Measurements from ENCODE around the gene FBXO38.
"Not testable (repeated sequence)": the region's sequence is repeated elsewhere in the genome, so short reads cannot be mapped to it uniquely, and the experiment has no call there.

Gene FBXO38

GRCh38 chr5:148437249-148437648 lies 53.5 kb downstream of the FBXO38 start:
- FAIRE-seq = no peak

DNA sequence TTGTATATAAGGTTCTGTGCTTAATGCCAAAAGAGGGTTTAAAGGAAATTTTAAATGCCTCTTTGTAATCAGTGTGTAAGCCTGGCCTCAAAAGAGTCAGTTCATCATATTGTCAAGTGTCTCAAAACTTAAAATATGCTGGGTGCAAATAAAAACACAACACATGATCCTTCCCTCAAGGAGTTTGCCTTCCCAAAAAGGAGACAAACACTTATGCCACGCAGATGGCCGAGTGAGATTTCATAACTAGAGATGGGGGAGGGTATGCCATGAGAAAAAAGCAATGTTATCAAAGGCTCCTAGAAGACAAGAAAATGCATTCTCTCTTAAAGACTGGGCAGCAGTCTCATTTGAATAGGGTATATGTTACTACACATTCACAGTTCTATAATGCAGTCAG lies 55.2 kb downstream of the FBXO38 start:
- FAIRE-seq = no peak

- no peak for FAIRE-seq
These were observed 59.5 kb downstream of the FBXO38 start for GRCh38 chr5:148443241-148443640.

GRCh38 chr5:148443998-148444397 lies 60.2 kb downstream of the FBXO38 start:
- peak; percentile 85 for FAIRE-seq

DNA sequence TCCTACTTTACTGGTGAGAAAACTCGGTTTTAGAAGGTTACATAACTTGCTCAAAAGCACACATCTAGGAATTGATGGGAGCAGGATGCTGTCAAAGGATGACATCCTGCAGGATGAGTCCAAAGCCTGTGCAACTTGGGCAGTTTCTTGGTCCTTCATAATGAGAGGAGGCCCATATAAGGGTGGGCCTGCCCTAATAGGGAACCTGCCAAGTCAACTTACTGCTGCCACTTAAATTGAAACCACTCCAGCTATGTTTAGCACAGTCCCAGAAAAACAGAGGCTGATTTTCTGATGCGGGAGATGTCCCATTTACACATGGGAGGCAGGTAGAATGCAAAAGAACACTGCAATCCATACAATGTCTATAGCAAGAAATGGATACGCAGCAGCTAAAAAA lies 61.8 kb downstream of the FBXO38 start:
- no peak for FAIRE-seq

GRCh38 chr5:148446611-148447010 lies 62.9 kb downstream of the FBXO38 start:
- FAIRE-seq = no peak

GRCh38 chr5:148452499-148453193 lies 68.9 kb downstream of the FBXO38 start:
- no peak for FAIRE-seq

DNA sequence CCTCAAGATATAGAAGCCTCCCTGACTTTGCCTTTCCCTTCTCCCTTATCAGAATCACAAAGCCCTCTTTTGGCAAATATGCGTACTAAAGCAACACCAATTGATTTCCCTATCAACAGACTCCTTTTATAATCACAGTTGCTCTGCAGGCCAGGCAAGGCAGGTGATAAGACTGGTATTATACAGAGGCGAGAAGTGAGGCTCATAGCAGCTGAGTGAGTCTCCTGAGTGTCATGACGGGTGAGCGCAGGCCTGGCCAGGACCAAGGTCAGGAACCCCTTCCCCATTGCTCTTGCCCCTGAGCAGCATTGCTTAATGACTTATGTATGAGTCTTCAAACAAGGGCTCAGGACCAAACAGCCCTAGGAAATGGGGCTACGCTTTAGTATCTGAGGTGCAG lies 70.8 kb downstream of the FBXO38 start:
- FAIRE-seq = no peak

DNA sequence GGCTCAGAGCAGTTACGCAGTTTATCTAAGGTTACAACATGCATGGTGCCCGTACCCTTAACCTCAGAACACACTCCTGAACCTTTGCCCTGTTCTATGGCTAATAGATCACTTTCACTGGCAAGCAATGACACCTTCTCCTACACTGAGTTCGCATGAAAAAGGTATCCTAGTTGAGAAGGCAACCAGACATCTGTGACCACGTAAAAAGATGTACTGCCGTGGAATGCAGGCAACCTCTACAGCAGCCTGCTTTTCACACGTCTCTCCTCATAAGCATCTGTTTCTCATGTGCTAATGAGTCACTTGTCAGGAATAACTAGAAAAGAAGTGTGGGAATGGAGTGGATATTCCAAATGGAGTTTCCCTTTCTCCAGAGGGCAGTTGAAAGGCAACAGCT lies 71.4 kb downstream of the FBXO38 start:
- no peak for FAIRE-seq

GRCh38 chr5:148457183-148457620 lies 73.4 kb downstream of the FBXO38 start:
- FAIRE-seq = no peak

- FAIRE-seq = no peak
These were observed 74.5 kb downstream of the FBXO38 start for GRCh38 chr5:148458036-148458888.

DNA sequence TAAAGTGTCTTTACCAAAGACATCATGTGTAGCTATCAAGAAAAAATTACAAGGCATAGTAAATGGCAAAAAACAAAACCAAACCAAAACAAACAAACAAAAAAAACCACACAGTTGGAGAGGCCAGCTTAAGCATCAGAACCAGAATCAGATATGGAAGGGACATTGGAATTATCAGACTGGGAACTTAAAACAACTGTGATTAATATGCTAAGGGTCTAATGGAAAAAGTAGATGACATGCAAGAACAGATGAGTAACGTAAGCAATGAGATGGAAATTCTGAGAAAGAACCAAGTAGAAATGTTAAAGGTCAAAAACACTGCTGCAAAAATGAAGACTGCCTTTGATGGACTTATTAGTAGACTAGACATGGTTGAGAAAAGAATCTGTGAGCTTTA lies 75.9 kb downstream of the FBXO38 start:
- no peak for FAIRE-seq

GRCh38 chr5:148465381-148466235 lies 81.8 kb downstream of the FBXO38 start:
- FAIRE-seq = no peak

- FAIRE-seq = no peak
These were observed 82.5 kb downstream of the FBXO38 start for GRCh38 chr5:148466236-148466580.

GRCh38 chr5:148467958-148468357 lies 84.2 kb downstream of the FBXO38 start:
- no peak for FAIRE-seq

GRCh38 chr5:148468746-148469145 lies 85.0 kb downstream of the FBXO38 start:
- not testable (repeated sequence) for FAIRE-seq

DNA sequence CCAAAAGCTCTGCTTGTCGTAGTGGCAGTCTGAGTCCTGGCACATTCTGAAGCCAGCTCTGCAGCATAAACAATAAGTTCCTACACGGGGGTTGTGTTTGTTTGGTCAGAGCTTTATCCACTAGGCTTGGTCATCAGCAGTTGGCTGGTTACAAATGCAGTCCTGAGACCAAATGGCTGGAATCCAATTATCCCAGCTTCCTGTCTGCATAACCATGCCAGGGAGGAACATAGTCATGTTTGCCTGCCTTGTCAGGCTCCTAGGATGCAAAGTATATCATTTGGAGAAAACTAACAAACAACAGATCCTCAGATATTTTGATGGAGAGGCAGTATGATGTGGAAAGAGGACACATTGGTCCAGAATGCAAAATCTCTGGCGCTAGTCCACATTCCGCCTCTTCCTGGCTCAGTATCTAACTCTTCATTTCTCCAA lies 85.8 kb downstream of the FBXO38 start:
- FAIRE-seq = no peak

DNA sequence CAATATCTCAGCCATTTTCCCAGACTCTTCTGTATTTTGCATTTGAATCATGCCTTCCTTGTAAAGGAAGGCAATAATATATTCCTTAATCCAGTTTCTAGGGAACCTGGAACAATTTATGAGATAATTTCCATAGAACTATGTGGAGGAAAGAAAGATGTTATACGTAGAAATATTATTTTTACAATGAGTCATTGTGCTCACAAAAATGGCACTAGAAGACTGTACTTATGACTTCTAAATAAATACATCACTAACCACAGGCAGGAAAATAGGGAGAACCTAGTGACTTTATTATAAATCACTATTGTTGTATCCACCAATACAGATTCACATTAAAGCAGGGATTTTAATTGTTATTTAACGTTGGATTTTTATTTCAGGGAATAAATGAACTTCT lies 87.6 kb downstream of the FBXO38 start:
- no peak for FAIRE-seq

DNA sequence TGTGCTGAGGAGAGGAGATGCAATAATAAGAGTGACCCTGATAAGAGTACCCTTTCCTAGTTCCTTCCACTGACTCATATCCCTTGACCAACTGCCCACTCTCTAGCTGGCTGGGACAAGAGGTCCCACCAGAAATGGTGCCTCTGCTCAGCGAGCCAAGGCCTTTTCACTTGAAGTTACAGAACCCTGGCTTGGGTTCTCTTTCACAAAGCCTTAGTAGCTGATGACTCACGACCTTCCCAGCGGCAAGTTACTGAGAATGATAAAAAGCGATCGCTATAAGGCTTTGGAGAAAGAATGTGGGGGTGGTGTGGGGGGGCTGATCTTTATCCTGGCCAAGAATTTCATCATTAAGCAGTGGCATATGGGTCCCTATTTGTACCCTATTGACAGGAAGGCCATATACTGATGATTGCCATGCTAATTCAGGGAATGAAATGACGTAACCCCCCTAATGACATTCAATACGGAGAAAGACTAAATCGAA lies 90.3 kb downstream of the FBXO38 start:
- no peak for FAIRE-seq

- no peak for FAIRE-seq
These were observed 92.5 kb downstream of the FBXO38 start for GRCh38 chr5:148476302-148476701.

- FAIRE-seq = no peak
These were observed 93.7 kb downstream of the FBXO38 start for GRCh38 chr5:148477429-148477828.

- FAIRE-seq = no peak
These were observed 98.4 kb downstream of the FBXO38 start for GRCh38 chr5:148482196-148482595.
